ENCODE data around the gene TXN2.

Gene TXN2

DNA sequence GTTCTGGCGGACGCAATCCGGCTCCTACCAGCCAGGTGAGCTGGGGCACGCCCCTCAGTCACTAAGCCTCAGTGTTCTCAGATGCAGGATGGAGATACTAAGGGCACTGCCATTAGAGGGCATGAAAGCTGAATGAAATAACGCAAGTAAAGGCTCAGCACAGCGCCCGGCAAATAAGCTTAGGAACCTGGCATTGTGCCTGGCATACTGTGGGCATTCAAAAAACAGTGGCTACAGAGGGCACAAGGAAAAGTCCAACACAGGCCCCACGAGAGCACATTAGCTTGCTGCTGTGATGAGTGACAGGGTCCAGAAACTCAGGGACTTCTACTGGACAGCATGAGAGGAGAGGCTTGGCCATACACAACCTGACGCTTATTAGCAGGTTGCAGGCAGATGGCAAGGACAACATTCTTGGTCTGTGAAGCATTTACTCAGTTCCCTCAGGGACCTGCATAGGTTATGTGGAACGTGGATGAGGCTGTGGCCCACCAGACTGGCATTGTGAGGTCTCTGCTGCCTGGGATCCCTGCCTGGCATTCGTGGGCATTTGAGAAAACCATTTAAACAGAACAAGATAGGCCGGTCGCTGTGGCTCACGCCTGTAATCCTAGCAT lies 12.2 kb downstream of the TXN2 start:
- TF ChIP-seq ZFX (IDR thresholded peaks at IDR 0.05; ENCODE audit: borderline replicate concordance) (no peak), CTCF (IDR thresholded peaks at IDR 0.05) (no peak)
- peak overlapping the region; percentile 32 for H3K27ac ChIP-seq

GRCh38 chr22:36467946-36468345 lies 13.5 kb downstream of the TXN2 start:
- no peak for TF ChIP-seq ZFX (IDR thresholded peaks at IDR 0.05; ENCODE audit: borderline replicate concordance)
- TF ChIP-seq CTCF (IDR thresholded peaks at IDR 0.05) = no peak
- H3K27ac ChIP-seq = no peak overlapping the region

GRCh38 chr22:36467042-36467810 lies 14.2 kb downstream of the TXN2 start:
- no peak for TF ChIP-seq CTCF (IDR thresholded peaks at IDR 0.05)
- TF ChIP-seq ZFX (IDR thresholded peaks at IDR 0.05; ENCODE audit: borderline replicate concordance) = no peak
- H3K27ac ChIP-seq = peak overlapping the region; percentile 76; the same call in 1 of the 2 replicates

DNA sequence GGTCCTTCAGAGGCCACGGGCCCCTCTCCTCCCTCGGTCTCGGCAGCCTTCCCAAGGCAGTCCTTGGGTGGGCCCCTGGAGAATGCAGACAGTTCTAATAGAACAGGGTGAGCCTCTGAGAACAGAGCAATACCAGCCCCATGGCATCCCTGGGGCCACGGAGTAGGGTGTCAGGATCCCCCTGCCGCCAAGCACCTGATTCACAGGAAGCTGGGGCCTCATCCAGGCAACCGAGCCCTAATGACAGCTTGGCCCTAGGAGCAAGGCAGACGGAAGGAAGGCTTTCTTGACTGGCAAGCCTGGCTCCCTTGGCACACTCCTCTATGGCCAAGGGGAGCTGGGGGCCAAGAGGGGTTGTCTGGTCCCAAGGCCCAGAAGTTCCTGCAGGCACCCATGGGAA lies 15.2 kb downstream of the TXN2 start:
- H3K27ac ChIP-seq = peak overlapping the region; percentile 76
- TF ChIP-seq ZFX (IDR thresholded peaks at IDR 0.05; ENCODE audit: borderline replicate concordance) = no peak
- no peak for TF ChIP-seq CTCF (IDR thresholded peaks at IDR 0.05)

DNA sequence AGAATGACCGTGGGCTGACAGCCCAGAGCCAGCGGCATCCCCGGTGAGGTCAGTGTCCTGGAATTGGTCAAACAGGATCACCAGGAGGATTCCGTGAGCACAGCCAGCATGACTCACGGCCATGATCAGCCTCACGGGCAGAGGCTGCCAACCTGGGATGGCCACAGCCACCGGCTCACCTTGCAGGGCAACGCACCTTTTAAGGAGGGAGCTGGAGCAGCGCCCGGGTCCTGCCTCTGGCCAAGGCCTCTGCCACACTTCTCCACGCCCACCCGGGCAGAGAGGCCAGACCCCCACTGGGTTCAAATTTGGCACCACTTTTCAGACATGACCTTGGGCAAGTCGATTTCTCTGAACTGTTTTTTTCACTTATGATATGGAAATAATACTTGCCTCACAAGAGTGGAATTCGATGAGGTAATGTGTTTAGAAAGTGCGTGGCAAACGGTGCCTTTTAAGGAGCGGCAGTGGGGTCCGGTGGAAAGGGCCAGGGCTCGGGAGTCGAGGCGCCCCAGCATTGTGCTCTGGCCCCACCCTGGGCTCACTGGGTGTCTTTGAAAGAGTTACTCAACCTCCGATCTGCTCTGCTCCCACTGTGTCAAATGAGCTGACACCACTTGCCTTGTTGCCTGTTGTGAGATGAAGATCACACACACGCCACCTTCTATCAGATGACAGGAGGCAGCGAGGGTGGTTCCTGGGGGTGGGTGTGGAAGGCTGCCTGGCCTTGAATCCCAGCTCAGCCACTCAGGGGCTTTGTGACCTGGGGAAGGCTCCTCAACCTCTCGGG lies 16.0 kb downstream of the TXN2 start:
- no peak for TF ChIP-seq ZFX (IDR thresholded peaks at IDR 0.05; ENCODE audit: borderline replicate concordance)
- no peak for TF ChIP-seq CTCF (IDR thresholded peaks at IDR 0.05)
- H3K27ac ChIP-seq = peak overlapping the region; percentile 76

DNA sequence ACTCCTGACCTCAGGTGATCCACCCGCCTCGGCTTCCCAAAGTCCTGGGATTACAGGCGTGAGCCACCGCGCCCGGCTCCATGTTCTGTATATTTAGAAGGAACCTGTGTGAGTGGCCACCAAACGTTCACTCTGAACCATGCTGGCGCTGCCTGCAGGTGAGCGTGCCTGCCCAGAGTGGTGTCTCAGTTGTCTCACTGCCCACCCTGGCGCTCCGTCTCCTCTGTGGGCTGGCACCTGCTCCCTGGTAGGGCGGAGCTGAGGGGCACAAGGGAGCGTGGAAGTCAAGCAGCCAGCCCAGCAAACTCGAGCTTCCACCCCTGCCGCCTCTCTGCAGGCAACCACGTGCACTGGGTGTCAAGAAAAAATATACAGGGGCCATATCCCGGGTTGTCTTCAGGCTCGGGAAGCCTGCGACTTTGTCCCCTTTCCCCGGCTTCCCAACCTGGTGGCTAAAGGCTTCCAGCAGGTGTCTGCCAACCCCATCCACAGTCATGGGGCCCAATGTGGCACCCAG lies 16.7 kb downstream of the TXN2 start:
- TF ChIP-seq ZFX (IDR thresholded peaks at IDR 0.05; ENCODE audit: borderline replicate concordance) = no peak
- no peak for TF ChIP-seq CTCF (IDR thresholded peaks at IDR 0.05)
- H3K27ac ChIP-seq = peak overlapping the region; percentile 76
